B cell (primary cell): ENCODE data around the gene ZNF462.

Source experiments
- EZH2 ChIP-seq: IDR thresholded peaks from 2 replicates; pipeline ENCODE4 v1.6.1; 2012; ENCODE audit warnings: borderline replicate concordance, low read depth, mild to moderate bottlenecking, moderate library complexity, low read length; ENCODE audit not compliant: insufficient read depth, poor library complexity, severe bottlenecking
- TF ChIP-seq, protein P1 (sequence below): fragments of 200-600 bp; IDR thresholded peaks from one replicate; pipeline ENCODE4 v1.8.0; 2022; ENCODE audit warnings: antibody characterized with exemption, mild to moderate bottlenecking

GRCh38 chr9:106818034-106818433, 44.9 kb upstream of the ZNF462 start:
- TF ChIP-seq, protein P1, sequence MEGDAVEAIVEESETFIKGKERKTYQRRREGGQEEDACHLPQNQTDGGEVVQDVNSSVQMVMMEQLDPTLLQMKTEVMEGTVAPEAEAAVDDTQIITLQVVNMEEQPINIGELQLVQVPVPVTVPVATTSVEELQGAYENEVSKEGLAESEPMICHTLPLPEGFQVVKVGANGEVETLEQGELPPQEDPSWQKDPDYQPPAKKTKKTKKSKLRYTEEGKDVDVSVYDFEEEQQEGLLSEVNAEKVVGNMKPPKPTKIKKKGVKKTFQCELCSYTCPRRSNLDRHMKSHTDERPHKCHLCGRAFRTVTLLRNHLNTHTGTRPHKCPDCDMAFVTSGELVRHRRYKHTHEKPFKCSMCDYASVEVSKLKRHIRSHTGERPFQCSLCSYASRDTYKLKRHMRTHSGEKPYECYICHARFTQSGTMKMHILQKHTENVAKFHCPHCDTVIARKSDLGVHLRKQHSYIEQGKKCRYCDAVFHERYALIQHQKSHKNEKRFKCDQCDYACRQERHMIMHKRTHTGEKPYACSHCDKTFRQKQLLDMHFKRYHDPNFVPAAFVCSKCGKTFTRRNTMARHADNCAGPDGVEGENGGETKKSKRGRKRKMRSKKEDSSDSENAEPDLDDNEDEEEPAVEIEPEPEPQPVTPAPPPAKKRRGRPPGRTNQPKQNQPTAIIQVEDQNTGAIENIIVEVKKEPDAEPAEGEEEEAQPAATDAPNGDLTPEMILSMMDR: no peak
- TF ChIP-seq EZH2: no peak
